ENCODE data around the gene STX10. TPM values are rescaled to one million over a fixed set of nuclear protein-coding genes. Genes with fewer than 3 reads are reported as not detected.
A peak's percentile ranks its signal among the peaks of the same experiment; 100 is the strongest.

Gene STX10
- total RNA-seq, 1 experiment from 2014 or later, result 86.2 TPM

GRCh38 chr19:13097463-13098258, 52.5 kb downstream of the STX10 start:
- H3K9me2 ChIP-seq (ENCODE audit: insufficient read depth), result no peaks in the 10 kb centered on the region
- DNase-seq, result no peak
- no peaks in the 10 kb centered on the region for H3K79me2 ChIP-seq (ENCODE audit: low read depth)
- H3F3A ChIP-seq (ENCODE audit: insufficient read depth, low read depth), result peaks cover 5% of the 10 kb centered on the region; the same call in 1 of the 2 replicates
- H3K9me3 ChIP-seq (ENCODE audit: insufficient read depth, low read depth), result no peaks in the 10 kb centered on the region
- intact Hi-C loops (cut with micrococcal nuclease; ENCODE audit: unreplicated experiment), result no loop called here
- H3K27me3 ChIP-seq (ENCODE audit: insufficient read depth, low read depth), result no peaks in the 10 kb centered on the region
- no peaks in the 10 kb centered on the region for H3K36me3 ChIP-seq (ENCODE audit: low read depth)
- peaks cover 9% of the 10 kb centered on the region; the same call in 1 of the 2 replicates for H3K4me1 ChIP-seq (replicated peaks; ENCODE audit: insufficient read depth)
- H2AFZ ChIP-seq, result no peak overlapping the region
- ChIA-PET CTCF (no interaction called here), POLR2A (ENCODE audit: unreplicated experiment) (no interaction called here)
- no peak overlapping the region for H3K4me3 ChIP-seq
- TF ChIP-seq CTCF (conservative IDR thresholded peaks at IDR 0.05) (no peak), EZH2 (IDR thresholded peaks at IDR 0.05; ENCODE audit: low read depth) (no peak)
- no peak overlapping the region for H3K4me2 ChIP-seq
- no TSS peak for BruUV-seq (replicated peaks)
- no peak overlapping the region for H3K27ac ChIP-seq
- H4K20me1 ChIP-seq (ENCODE audit: insufficient read depth), result no peaks in the 10 kb centered on the region

- H3K4me3 ChIP-seq, result no peak overlapping the region
- no peak overlapping the region for H3K27ac ChIP-seq
- H2AFZ ChIP-seq, result no peak overlapping the region
- H3K4me2 ChIP-seq, result no peak overlapping the region
- CTCF ChIA-PET, result no interaction called here
- POLR2A ChIA-PET (ENCODE audit: unreplicated experiment), result no interaction called here
- no peak for TF ChIP-seq EZH2 (IDR thresholded peaks at IDR 0.05; ENCODE audit: low read depth)
- no peak for TF ChIP-seq CTCF (conservative IDR thresholded peaks at IDR 0.05)
- no peak for DNase-seq
- no peaks in the 10 kb centered on the region for H3K79me2 ChIP-seq (ENCODE audit: low read depth)
- no TSS peak for BruUV-seq (replicated peaks)
- no peaks in the 10 kb centered on the region for H3K9me3 ChIP-seq (ENCODE audit: insufficient read depth, low read depth)
- H3K4me1 ChIP-seq (replicated peaks; ENCODE audit: insufficient read depth), result peaks cover 9% of the 10 kb centered on the region; the same call in 1 of the 2 replicates
- intact Hi-C loops (cut with micrococcal nuclease; ENCODE audit: unreplicated experiment), result no loop called here
- H4K20me1 ChIP-seq (ENCODE audit: insufficient read depth), result no peaks in the 10 kb centered on the region
- H3K36me3 ChIP-seq (ENCODE audit: low read depth), result no peaks in the 10 kb centered on the region
- no peaks in the 10 kb centered on the region for H3K27me3 ChIP-seq (ENCODE audit: insufficient read depth, low read depth)
- H3F3A ChIP-seq (ENCODE audit: insufficient read depth, low read depth), result peaks cover 5% of the 10 kb centered on the region; the same call in 1 of the 2 replicates
- no peaks in the 10 kb centered on the region for H3K9me2 ChIP-seq (ENCODE audit: insufficient read depth)
Observed at GRCh38 chr19:13097033-13097462, 53.1 kb downstream of the STX10 start.

GRCh38 chr19:13095934-13096927, 53.9 kb downstream of the STX10 start:
- H3K27me3 ChIP-seq (ENCODE audit: insufficient read depth, low read depth), result no peaks in the 10 kb centered on the region
- H3K9me3 ChIP-seq (ENCODE audit: insufficient read depth, low read depth), result no peaks in the 10 kb centered on the region
- CTCF ChIA-PET, result no interaction called here
- DNase-seq, result no peak
- no peaks in the 10 kb centered on the region for H4K20me1 ChIP-seq (ENCODE audit: insufficient read depth)
- H3K4me2 ChIP-seq, result peak overlapping the region; percentile 32
- POLR2A ChIA-PET (ENCODE audit: unreplicated experiment), result no interaction called here
- intact Hi-C loops (cut with micrococcal nuclease; ENCODE audit: unreplicated experiment), result loop anchor here (2.0 kb wide), 1 partner anchor 111 kb away; no protein-coding TSS in a partner anchor
- no peaks in the 10 kb centered on the region for H3K36me3 ChIP-seq (ENCODE audit: low read depth)
- H3K27ac ChIP-seq, result no peak overlapping the region
- TF ChIP-seq EZH2 (IDR thresholded peaks at IDR 0.05; ENCODE audit: low read depth) (no peak), CTCF (conservative IDR thresholded peaks at IDR 0.05) (no peak; the same call in 1 of the 2 replicates)
- no peaks in the 10 kb centered on the region for H3K79me2 ChIP-seq (ENCODE audit: low read depth)
- peaks cover 9% of the 10 kb centered on the region; the same call in 1 of the 2 replicates for H3K4me1 ChIP-seq (replicated peaks; ENCODE audit: insufficient read depth)
- H3K4me3 ChIP-seq, result no peak overlapping the region
- H2AFZ ChIP-seq, result no peak overlapping the region
- BruUV-seq (replicated peaks), result no TSS peak
- H3K9me2 ChIP-seq (ENCODE audit: insufficient read depth), result no peaks in the 10 kb centered on the region
- peaks cover 5% of the 10 kb centered on the region; the same call in 1 of the 2 replicates for H3F3A ChIP-seq (ENCODE audit: insufficient read depth, low read depth)

Measured in PC-9 (cell line).